C4-2B (cell line): ENCODE results near the gene RBMS3.

Experiments used
- CTCF ChIP-seq: fragments of 450-650 bp; conservative IDR thresholded peaks from 2 replicates; pipeline ENCODE4 v1.5.1; 2017; ENCODE audit warnings: mild to moderate bottlenecking
- ZFX ChIP-seq: fragments of 450-650 bp; IDR thresholded peaks from 2 replicates; pipeline ENCODE4 v1.6.1; 2017

GRCh38 chr3:29494305-29495036 lies 213.6 kb downstream of the RBMS3 start:
- no peak for TF ChIP-seq CTCF
- TF ChIP-seq ZFX: no peak
